SH-SY5Y (cell line): ENCODE results near the gene S1PR5.

Source experiments
- GATA2 ChIP-seq: IDR thresholded peaks from 2 replicates; pipeline ENCODE4 v1.6.1; 2011; ENCODE audit warnings: mild to moderate bottlenecking, low read depth, low read length
- GATA3 ChIP-seq: IDR thresholded peaks from 2 replicates; pipeline ENCODE4 v1.6.1; 2011; ENCODE audit warnings: low read depth, mild to moderate bottlenecking, low read length, moderate library complexity

DNA sequence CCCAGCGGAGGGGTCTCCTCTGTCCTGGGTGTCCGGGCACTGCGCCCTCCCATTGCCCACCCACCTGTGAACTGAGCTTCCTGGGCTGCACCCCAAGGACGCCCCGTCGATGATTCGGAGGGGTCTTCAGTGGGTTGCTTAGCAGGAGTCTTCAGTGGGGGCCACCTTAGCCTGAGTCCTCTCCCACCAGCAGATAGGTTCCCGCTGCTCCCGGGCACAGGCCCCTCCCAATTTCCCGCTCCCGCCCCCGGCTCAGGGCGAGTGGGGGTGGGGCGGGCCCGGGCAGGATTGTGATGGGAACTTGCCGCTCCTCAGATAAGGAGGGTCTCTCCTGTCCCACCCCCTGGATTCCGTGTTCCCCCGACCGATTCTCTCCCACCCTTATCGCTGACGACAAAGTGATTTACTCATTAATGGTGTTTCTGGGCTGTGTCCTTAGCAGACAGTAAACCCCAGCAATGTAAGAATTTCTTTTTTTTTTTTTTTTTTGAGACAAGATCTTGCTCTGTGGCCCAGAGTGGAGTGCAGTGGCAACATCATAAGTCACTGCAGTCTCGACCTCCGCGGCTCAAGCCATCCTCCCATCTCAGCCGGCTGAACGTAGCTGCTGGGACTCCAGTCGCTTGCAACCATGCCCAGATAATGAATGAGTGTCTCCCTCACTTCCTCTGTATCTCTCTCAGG, 655 bp upstream of the S1PR5 start:
- TF ChIP-seq GATA3: no peak
- TF ChIP-seq GATA2: no peak
